Tibial artery (tissue), 4 donors: ENCODE results near the gene SETBP1.

Experiments used
- DNase-seq, 2 donors: peaks; one replicate each; pipeline ENCODE4 v3.0.0-alpha.2; 2019
- H3K27ac ChIP-seq, 2 donors: fragments of 200-600 bp; sonication (generic) in 1 of 2; 1 replicate in 1 of 2; 2 replicates in 1 of 2; pipeline ENCODE4 v1.5.1; 2018 to 2019; ENCODE audit warnings: mild to moderate bottlenecking in 1 of 2
- H3K27me3 ChIP-seq, 2 donors: fragments of 200-600 bp; sonication (generic) in 1 of 2; one replicate each; pipeline versions ENCODE4 v1.5.1 to v1.6.0; 2016 to 2019
- H3K36me3 ChIP-seq, 3 donors: fragments of 200-600 bp; sonication (generic) in 2 of 3; one replicate each; pipeline ENCODE4 v1.5.1; 2016 to 2019; ENCODE audit warnings: mild to moderate bottlenecking in 2 of 3
- H3K4me1 ChIP-seq, 4 donors: fragments of 200-600 bp; sonication (generic) in 2 of 4; 1 replicate in 3 of 4; 2 replicates in 1 of 4; pipeline ENCODE4 v1.5.1; 2016 to 2019
- H3K4me3 ChIP-seq, 2 donors: fragments of 200-600 bp; sonication (generic) in 1 of 2; 1 replicate in 1 of 2; 2 replicates in 1 of 2; pipeline ENCODE4 v1.5.1; 2018 to 2019; ENCODE audit warnings: mild to moderate bottlenecking in 2 of 2
- H3K9me3 ChIP-seq, 3 donors: fragments of 200-600 bp; sonication (generic) in 1 of 3; one replicate each; pipeline ENCODE4 v1.5.1; 2016 to 2019
- intact Hi-C: fragments of 100-400 bp; cut with DNase I; formaldehyde crosslinking; loops from one replicate; pipeline ENCODE4 v1.15.0; 2023; ENCODE audit warnings: low total_unique reads
- TF ChIP-seq, protein P1 (sequence below), 2 experiments: fragments of 200-600 bp in 1 of 2; fragments of 450-650 bp in 1 of 2; IDR thresholded peaks; one replicate each; pipeline ENCODE4 v1.5.1; 2017 to 2019; ENCODE audit warnings: antibody characterized with exemption in 2 of 2, mild to moderate bottlenecking in 1 of 2, moderate library complexity in 1 of 2

Gene SETBP1

DNA sequence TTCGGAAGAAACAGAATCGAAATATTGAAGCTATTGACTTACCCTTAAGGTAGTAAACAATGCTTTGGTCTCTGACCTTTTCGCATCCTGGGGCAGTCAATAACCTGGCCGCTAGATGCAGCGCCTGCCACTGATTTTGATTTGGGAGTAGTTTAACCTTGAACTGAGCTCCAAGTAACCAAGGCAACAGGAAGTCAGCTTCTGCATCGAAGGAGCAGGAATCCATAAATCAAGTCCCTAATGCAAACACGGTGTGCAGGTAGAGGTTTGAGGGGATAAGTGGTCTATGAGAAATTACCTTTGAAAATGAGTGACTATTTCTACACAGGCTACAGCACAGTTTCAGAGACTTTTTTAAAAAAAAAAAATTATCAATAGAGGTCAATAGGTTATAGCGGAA is 353.5 kb downstream of the SETBP1 start:
- no peak overlapping the region for H3K4me3 ChIP-seq
- no peaks in the 10 kb centered on the region for H3K4me1 ChIP-seq
- DNase-seq: no peak
- no peaks in the 10 kb centered on the region for H3K9me3 ChIP-seq
- H3K27ac ChIP-seq: no peak overlapping the region
- no peaks in the 10 kb centered on the region for H3K27me3 ChIP-seq
- TF ChIP-seq, protein P1, sequence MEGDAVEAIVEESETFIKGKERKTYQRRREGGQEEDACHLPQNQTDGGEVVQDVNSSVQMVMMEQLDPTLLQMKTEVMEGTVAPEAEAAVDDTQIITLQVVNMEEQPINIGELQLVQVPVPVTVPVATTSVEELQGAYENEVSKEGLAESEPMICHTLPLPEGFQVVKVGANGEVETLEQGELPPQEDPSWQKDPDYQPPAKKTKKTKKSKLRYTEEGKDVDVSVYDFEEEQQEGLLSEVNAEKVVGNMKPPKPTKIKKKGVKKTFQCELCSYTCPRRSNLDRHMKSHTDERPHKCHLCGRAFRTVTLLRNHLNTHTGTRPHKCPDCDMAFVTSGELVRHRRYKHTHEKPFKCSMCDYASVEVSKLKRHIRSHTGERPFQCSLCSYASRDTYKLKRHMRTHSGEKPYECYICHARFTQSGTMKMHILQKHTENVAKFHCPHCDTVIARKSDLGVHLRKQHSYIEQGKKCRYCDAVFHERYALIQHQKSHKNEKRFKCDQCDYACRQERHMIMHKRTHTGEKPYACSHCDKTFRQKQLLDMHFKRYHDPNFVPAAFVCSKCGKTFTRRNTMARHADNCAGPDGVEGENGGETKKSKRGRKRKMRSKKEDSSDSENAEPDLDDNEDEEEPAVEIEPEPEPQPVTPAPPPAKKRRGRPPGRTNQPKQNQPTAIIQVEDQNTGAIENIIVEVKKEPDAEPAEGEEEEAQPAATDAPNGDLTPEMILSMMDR (IDR thresholded peaks at IDR 0.05): no peak
- intact Hi-C loops: no loop called here
- peaks cover 0 to 9% (median 9%) of the 10 kb centered on the region in 3 donors for H3K36me3 ChIP-seq

DNA sequence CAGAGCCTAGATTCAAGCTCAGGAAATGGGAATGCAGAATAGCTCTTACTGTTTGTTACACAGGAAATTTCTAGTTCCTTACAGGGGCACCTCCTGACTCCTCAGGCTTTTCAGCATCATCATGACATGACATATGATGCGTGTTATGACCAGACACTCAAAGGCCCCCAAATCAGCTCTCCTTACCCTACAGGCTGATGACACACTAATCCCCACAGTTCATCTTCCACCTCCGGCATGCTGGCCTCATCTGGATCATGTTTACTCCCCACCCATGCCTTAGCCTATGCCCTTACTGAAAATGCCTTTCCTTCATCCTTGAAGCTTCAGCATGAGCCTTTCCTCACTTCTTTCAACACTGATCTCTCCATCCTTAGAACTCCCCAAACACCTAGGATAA is 356.9 kb downstream of the SETBP1 start:
- H3K27ac ChIP-seq: no peak overlapping the region
- DNase-seq: no peak
- TF ChIP-seq, protein P1 (IDR thresholded peaks at IDR 0.05): no peak
- no peaks in the 10 kb centered on the region for H3K9me3 ChIP-seq
- no peak overlapping the region for H3K4me3 ChIP-seq
- H3K27me3 ChIP-seq: no peaks in the 10 kb centered on the region
- H3K4me1 ChIP-seq: no peaks in the 10 kb centered on the region
- intact Hi-C loops: no loop called here
- peaks cover 0 to 18% (median 10%) of the 10 kb centered on the region in 3 donors for H3K36me3 ChIP-seq

- no peak overlapping the region for H3K27ac ChIP-seq
- TF ChIP-seq, protein P1 (IDR thresholded peaks at IDR 0.05): no peak
- no peak overlapping the region for H3K4me3 ChIP-seq
- H3K27me3 ChIP-seq: no peaks in the 10 kb centered on the region
- no peaks in the 10 kb centered on the region for H3K9me3 ChIP-seq
- H3K36me3 ChIP-seq: peaks cover 0 to 18% (median 10%) of the 10 kb centered on the region in 3 donors
- no peak for DNase-seq
- H3K4me1 ChIP-seq: no peaks in the 10 kb centered on the region
- intact Hi-C loops: no loop called here
These were observed 358.7 kb downstream of the SETBP1 start for GRCh38 chr18:45039376-45039775.

DNA sequence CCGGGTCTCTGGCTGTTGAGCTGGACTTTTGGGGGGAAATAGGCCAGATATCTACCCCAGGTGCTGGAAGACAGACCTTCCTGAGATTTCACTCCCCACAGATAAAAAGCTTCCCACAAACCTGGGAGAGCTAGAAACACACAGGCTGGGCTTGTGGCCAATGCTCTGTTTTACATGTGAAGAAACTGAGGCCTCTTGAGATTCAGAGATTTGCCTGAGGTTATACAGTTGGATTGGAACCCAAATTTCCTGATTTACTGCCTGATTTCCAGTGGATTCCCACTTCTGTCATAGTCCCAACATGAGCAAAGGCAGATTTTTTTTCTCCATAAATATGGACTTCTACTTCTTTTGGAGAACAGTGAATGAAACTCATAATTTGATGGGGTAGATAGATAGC is 360.2 kb downstream of the SETBP1 start:
- Histone ChIP-seq H3K9me3 (no peaks in the 10 kb centered on the region), H3K27ac (no peak overlapping the region), H3K36me3 (peaks cover 0 to 18% (median 10%) of the 10 kb centered on the region in 3 donors), H3K27me3 (no peaks in the 10 kb centered on the region), H3K4me1 (no peaks in the 10 kb centered on the region), H3K4me3 (no peak overlapping the region)
- DNase-seq: no peak
- TF ChIP-seq, protein P1 (IDR thresholded peaks at IDR 0.05): no peak
- intact Hi-C loops: no loop called here

DNA sequence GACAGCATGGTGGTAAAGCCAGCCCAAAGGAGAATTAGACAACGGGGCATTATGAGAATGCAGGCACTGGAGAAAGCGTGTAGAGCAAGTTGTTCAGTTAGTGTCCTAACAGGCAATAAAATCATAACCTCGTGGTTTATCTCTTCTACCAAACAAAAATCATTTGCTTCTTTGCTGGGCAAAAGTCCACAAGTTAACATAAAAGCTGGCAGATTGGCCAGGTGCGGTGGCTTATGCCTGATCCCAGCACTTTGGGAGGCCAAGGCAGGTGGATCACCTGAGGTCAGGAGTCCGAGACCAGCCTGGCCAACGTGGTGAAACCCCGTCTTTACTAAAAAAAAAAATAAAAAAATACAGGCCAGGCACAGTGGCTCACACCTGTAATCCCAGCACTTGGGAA is 364.1 kb downstream of the SETBP1 start:
- H3K36me3 ChIP-seq: peaks cover 0 to 8% (median 0%) of the 10 kb centered on the region in 3 donors
- no peak overlapping the region for H3K4me3 ChIP-seq
- no peaks in the 10 kb centered on the region for H3K27me3 ChIP-seq
- intact Hi-C loops: no loop called here
- H3K27ac ChIP-seq: no peak overlapping the region
- no peaks in the 10 kb centered on the region for H3K9me3 ChIP-seq
- peaks cover 0 to 5% (median 0%) of the 10 kb centered on the region in 4 donors for H3K4me1 ChIP-seq
- no peak for DNase-seq
- TF ChIP-seq, protein P1 (IDR thresholded peaks at IDR 0.05): no peak

GRCh38 chr18:45046228-45046627 is 365.5 kb downstream of the SETBP1 start:
- H3K36me3 ChIP-seq: peaks cover 0 to 4% (median 0%) of the 10 kb centered on the region in 3 donors
- intact Hi-C loops: no loop called here
- TF ChIP-seq, protein P1 (IDR thresholded peaks at IDR 0.05): no peak
- DNase-seq: no peak
- H3K4me3 ChIP-seq: no peak overlapping the region
- H3K4me1 ChIP-seq: peaks cover 0 to 19% (median 9%) of the 10 kb centered on the region in 4 donors
- no peak overlapping the region for H3K27ac ChIP-seq
- no peaks in the 10 kb centered on the region for H3K9me3 ChIP-seq
- no peaks in the 10 kb centered on the region for H3K27me3 ChIP-seq
